HG03135 (cell line): ENCODE measurements around the gene LPO.

ENCODE experiments used
- ATAC-seq: cut with Tn5 transposase; IDR thresholded peaks from one replicate; pipeline ENCODE4 v1.9.1; 2021; ENCODE audit warnings: mild to moderate bottlenecking, moderate library complexity; ENCODE audit not compliant: unreplicated experiment

LPO gene

DNA sequence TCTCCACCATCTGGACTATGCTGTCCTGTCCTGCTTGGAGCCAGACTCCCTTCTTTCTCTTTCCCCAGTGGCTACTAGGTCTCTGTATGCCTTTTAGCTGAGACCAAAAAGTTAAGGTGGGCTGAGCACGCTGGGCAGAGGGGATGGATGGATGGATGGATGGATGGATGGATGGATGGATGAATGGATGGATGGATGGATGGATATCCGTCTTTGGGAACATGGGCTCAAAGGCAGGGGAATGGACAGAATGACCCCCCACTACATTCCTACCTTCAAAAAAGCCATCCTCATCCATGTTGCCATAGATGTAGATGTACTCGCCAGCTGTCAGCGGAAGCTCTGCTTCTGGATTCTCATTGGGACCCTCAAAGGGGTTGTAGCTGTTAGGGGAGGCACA, 77.4 kb downstream of the LPO start:
- ATAC-seq = no peak

DNA sequence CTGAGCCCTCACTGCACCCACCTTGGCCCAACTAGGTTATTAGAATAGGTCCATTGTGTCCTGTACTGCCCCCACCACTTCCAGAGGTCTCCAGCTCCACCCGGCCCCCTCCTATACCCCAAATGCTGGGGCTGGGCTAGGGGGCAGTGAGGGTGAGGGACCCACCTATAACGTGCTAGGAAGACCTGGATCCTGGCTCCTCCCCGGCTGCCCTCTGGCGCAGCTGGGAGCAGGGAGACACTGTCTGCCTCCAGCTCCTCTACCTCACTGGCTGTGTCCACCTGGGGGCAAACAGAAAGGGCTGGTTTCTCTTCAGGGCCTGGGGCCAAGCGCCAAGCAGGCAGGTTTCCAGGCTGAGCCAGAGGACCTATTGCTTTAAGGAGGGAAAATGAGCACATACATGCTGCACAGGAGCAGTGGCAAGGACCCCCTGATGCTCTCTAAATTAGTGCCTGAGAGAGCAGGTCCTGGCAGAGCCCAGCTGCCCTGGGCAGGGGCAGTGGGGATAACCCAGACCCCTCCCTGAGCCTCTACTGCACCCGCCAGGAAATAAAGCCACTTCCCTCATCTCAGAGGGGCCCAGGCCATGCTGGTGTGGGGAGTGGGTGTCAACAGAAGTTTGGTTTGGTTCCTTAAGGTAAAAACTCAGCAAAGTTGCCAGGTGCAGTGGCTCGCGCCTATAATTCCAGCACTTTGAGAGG, 78.0 kb downstream of the LPO start:
- ATAC-seq = no peak

DNA sequence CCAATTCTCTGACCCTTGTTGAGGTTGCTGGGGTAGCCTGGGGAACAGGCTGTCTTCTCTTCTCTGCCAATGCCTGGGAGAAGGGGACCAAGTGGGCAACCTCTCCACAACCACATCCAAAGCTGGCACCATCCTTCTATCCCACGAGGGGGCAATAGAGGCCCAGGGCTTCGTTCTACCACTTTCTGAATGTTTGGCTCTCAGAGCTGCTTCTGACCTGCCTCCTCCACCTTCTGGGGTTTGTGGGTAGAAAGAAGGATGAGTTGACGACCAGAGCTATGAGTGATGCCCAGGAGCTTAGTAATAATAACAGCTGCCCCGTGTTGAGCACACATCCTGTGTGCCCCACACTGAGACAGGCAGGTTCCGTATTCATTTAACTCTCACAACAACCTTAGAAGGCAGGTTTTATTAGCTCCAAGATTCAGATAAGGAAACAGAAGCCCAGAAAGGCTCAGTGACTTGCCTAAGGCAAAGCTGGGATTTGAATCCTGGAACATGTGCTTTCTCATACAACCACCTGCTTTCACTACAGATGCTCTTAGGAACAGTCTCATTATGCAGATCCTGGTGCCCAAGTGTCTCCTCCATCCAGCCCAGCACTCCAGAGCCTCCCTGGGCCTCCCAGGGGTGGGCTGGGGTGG, 79.2 kb downstream of the LPO start:
- ATAC-seq = peak; percentile 57

DNA sequence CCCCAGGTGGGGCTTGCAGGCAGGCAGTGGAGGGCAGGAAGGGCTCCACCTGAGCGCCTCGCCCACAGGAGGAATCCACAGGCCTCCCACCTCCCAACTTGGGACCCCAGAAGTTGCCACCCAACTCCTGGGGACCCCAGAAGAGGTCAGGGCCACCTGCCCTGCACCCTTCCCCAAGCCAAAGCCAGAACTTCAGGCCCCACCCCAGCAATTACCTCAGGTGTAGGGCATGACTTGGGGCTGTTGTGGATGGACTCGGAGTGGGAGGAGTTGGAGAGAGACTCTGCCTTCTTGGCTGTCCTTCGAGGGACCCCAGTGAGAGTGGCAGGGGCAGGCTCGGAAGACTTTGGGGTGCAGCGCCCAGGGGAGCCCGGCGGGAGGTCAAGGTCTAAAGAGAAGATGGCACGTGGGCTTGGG, 79.7 kb downstream of the LPO start:
- no peak for ATAC-seq
